D721Med (cell line): ENCODE data around the gene ALDH1B1.

Experiments used
- DNase-seq: peaks from one replicate; pipeline ENCODE4 v3.0.0; 2011; ENCODE audit warnings: low spot score; ENCODE audit not compliant: insufficient read length
- FAIRE-seq: peaks from 2 replicates; lab custom pipeline; 2011; peaks lifted over from hg19 to GRCh38; lab: Jason Lieb, UNC
- CTCF ChIP-seq: IDR thresholded peaks from 2 replicates; pipeline ENCODE4 v1.5.1; 2012; ENCODE audit warnings: mild to moderate bottlenecking, control low read depth; ENCODE audit not compliant: insufficient read depth; ENCODE audit errors: missing control alignments

The ALDH1B1 gene

GRCh38 chr9:38380230-38380871 lies 12.2 kb upstream of the ALDH1B1 start:
- TF ChIP-seq CTCF: no peak
- no peak for DNase-seq
- no peak for FAIRE-seq

GRCh38 chr9:38380872-38381534 lies 11.5 kb upstream of the ALDH1B1 start:
- no peak for TF ChIP-seq CTCF
- FAIRE-seq: no peak
- no peak for DNase-seq

- no peak for FAIRE-seq
- no peak for DNase-seq
- no peak for TF ChIP-seq CTCF
Observed at GRCh38 chr9:38382141-38382540, 10.4 kb upstream of the ALDH1B1 start.

- no peak for TF ChIP-seq CTCF
- no peak for FAIRE-seq
- DNase-seq: no peak
Observed at GRCh38 chr9:38384990-38385848, 7.3 kb upstream of the ALDH1B1 start.

GRCh38 chr9:38385896-38386295 lies 6.6 kb upstream of the ALDH1B1 start:
- no peak for FAIRE-seq
- TF ChIP-seq CTCF: no peak
- no peak for DNase-seq

GRCh38 chr9:38386319-38386895 lies 6.1 kb upstream of the ALDH1B1 start:
- no peak for TF ChIP-seq CTCF
- DNase-seq: no peak
- FAIRE-seq: no peak
